Activated CD4-positive, alpha-beta memory T cell treated with anti-CD3 and anti-CD28 coated beads, Interleukin-2, amount 10 ng/mL, durations not matched to agents 7 days and 5 days (primary cell): ENCODE measurements around the gene PUM2. TPM values are rescaled to one million over a fixed set of nuclear protein-coding genes. Genes with fewer than 3 reads are reported as not detected.

Experiments used
- CTCF ChIA-PET: fragments of 350-600 bp; sonication (Branson Sonifier 250); formaldehyde crosslinking; loops from one replicate; lab custom pipeline; 2021; ENCODE audit warnings: antibody characterized with exemption, inconsistent platforms; lab: Charles Lee
- POLR2A ChIA-PET: fragments of 350-600 bp; sonication (Branson Sonifier 250); formaldehyde crosslinking; loops from one replicate; lab custom pipeline; 2021; ENCODE audit warnings: antibody characterized with exemption; lab: Charles Lee
- DNase-seq: peaks from one replicate; pipeline ENCODE4 v3.0.0-alpha.2; 2020
- H3K27ac Mint-ChIP-seq: one replicate; pipeline ENCODE4 v1.8.0; 2021; ENCODE audit warnings: mild to moderate bottlenecking, mixed read lengths
- H3K27me3 Mint-ChIP-seq: one replicate; pipeline ENCODE4 v1.8.0; 2021; ENCODE audit warnings: mixed read lengths
- H3K36me3 Mint-ChIP-seq: one replicate; pipeline ENCODE4 v1.8.0; 2021; ENCODE audit warnings: low read depth, mixed read lengths
- H3K4me1 Mint-ChIP-seq: one replicate; pipeline ENCODE4 v1.8.0; 2021; ENCODE audit warnings: mixed read lengths
- H3K4me3 Mint-ChIP-seq: one replicate; pipeline ENCODE4 v1.8.0; 2021; ENCODE audit warnings: mild to moderate bottlenecking, mixed read lengths
- H3K9me3 Mint-ChIP-seq: one replicate; pipeline ENCODE4 v1.8.0; 2021; ENCODE audit warnings: mixed read lengths
- total RNA-seq, 2 experiments: library from RNA; stranded (reverse); gene quantifications; one replicate each; pipeline ENCODE4 v1.2.3, GENCODE V29; 2021

The PUM2 gene
- total RNA-seq, 2 experiments from 2014 or later = 141 to 147 TPM

- POLR2A ChIA-PET = no interaction called here
- Mint-ChIP-seq H3K4me3 (no peak overlapping the region), H3K27ac (no peak overlapping the region), H3K36me3 (no peaks in the 10 kb centered on the region), H3K27me3 (peaks cover 1% of the 10 kb centered on the region), H3K9me3 (no peaks in the 10 kb centered on the region), H3K4me1 (peaks cover 2% of the 10 kb centered on the region)
- no peak for DNase-seq
- CTCF ChIA-PET = no interaction called here
These were observed 147.6 kb downstream of the PUM2 start for GRCh38 chr2:20203072-20203471.

GRCh38 chr2:20201671-20202070 lies 149.0 kb downstream of the PUM2 start:
- CTCF ChIA-PET = no interaction called here
- H3K4me1 Mint-ChIP-seq = no peaks in the 10 kb centered on the region
- no peak for DNase-seq
- H3K9me3 Mint-ChIP-seq = no peaks in the 10 kb centered on the region
- H3K36me3 Mint-ChIP-seq = no peaks in the 10 kb centered on the region
- H3K4me3 Mint-ChIP-seq = no peak overlapping the region
- POLR2A ChIA-PET = no interaction called here
- no peak overlapping the region for H3K27ac Mint-ChIP-seq
- peaks cover 1% of the 10 kb centered on the region for H3K27me3 Mint-ChIP-seq

- POLR2A ChIA-PET = no interaction called here
- peaks cover 1% of the 10 kb centered on the region for H3K27me3 Mint-ChIP-seq
- H3K4me3 Mint-ChIP-seq = no peak overlapping the region
- H3K4me1 Mint-ChIP-seq = no peaks in the 10 kb centered on the region
- no peaks in the 10 kb centered on the region for H3K9me3 Mint-ChIP-seq
- H3K36me3 Mint-ChIP-seq = no peaks in the 10 kb centered on the region
- DNase-seq = no peak
- no peak overlapping the region for H3K27ac Mint-ChIP-seq
- CTCF ChIA-PET = no interaction called here
These were observed 149.7 kb downstream of the PUM2 start for GRCh38 chr2:20200697-20201555.

- Mint-ChIP-seq H3K27me3 (peaks cover 1% of the 10 kb centered on the region), H3K9me3 (no peaks in the 10 kb centered on the region)
- CTCF ChIA-PET = no interaction called here
These were observed 150.9 kb downstream of the PUM2 start for GRCh38 chr2:20199633-20200270.

GRCh38 chr2:20198796-20199632 lies 151.6 kb downstream of the PUM2 start:
- no peaks in the 10 kb centered on the region for H3K4me1 Mint-ChIP-seq
- ChIA-PET CTCF (no interaction called here), POLR2A (no interaction called here)
- H3K27me3 Mint-ChIP-seq = peaks cover 1% of the 10 kb centered on the region
- no peaks in the 10 kb centered on the region for H3K36me3 Mint-ChIP-seq
- H3K9me3 Mint-ChIP-seq = no peaks in the 10 kb centered on the region
- no peak overlapping the region for H3K4me3 Mint-ChIP-seq
- no peak for DNase-seq
- no peak overlapping the region for H3K27ac Mint-ChIP-seq

More at GRCh38 chr2:20199633-20200270, 150.9 kb downstream of the PUM2 start:
- Mint-ChIP-seq H3K4me1 (no peaks in the 10 kb centered on the region), H3K4me3 (no peak overlapping the region), H3K36me3 (no peaks in the 10 kb centered on the region), H3K27ac (no peak overlapping the region)
- DNase-seq = no peak
- POLR2A ChIA-PET = no interaction called here

Other genes with a start within 250 kb of the PUM2 start
- gene SDC1, start 125.7 kb downstream of the PUM2 start, total RNA-seq = under 1 TPM in 1 of 2 experiments, not detected in 1; 0.33 TPM
- 10 to 100 TPM; 14.0 to 14.4 TPM for gene RHOB, start 96.2 kb upstream of the PUM2 start, total RNA-seq